Peyer's patch (tissue), 4 donors: Measurements from ENCODE around the gene BMP7. TPM values are rescaled to one million over a fixed set of nuclear protein-coding genes. Genes with fewer than 3 reads are reported as not detected.

Experiments used
- DNase-seq, 3 donors: peaks; one replicate each; pipeline ENCODE4 v3.0.0-alpha.2; 2017 to 2019
- H3K27ac ChIP-seq, 4 donors: fragments of 200-600 bp; sonication (generic); one replicate each; pipeline ENCODE4 v1.5.1; 2016 to 2019
- H3K27me3 ChIP-seq, 2 donors: fragments of 200-600 bp; sonication (generic); one replicate each; pipeline ENCODE4 v1.5.1; 2019
- H3K36me3 ChIP-seq, 3 donors: fragments of 200-600 bp; sonication (generic); one replicate each; pipeline ENCODE4 v1.5.1; 2016 to 2019
- H3K4me1 ChIP-seq, 4 donors: fragments of 200-600 bp; sonication (generic); one replicate each; pipeline ENCODE4 v1.5.1; 2016 to 2019
- H3K4me3 ChIP-seq, 4 donors: fragments of 200-600 bp; sonication (generic); 1 replicate in 3 of 4; 2 replicates in 1 of 4; pipeline ENCODE4 v1.5.1; 2016 to 2019; ENCODE audit warnings: mild to moderate bottlenecking in 1 of 4
- H3K9me3 ChIP-seq, 4 donors: fragments of 200-600 bp; sonication (generic); one replicate each; pipeline ENCODE4 v1.5.1; 2016 to 2019; ENCODE audit warnings: mild to moderate bottlenecking in 1 of 4
- CTCF ChIP-seq, 6 experiments: fragments of 450-650 bp in 4 of 6; fragments of 200-600 bp in 2 of 6; sonication (generic) in 1 of 6; IDR thresholded peaks; one replicate each; pipeline ENCODE4 v1.5.1; 2017 to 2019; ENCODE audit warnings: antibody characterized with exemption in 6 of 6, mild to moderate bottlenecking in 3 of 6, moderate library complexity in 1 of 6
- POLR2A ChIP-seq, 2 donors: fragments of 450-650 bp; IDR thresholded peaks; one replicate each; pipeline ENCODE4 v1.5.1; 2017; ENCODE audit warnings: antibody characterized with exemption in 2 of 2, mild to moderate bottlenecking in 2 of 2, moderate library complexity in 2 of 2
- total RNA-seq, 4 donors: library from RNA; depleted of rRNA; stranded (reverse); fragments of >200 nt; gene quantifications; one replicate each; pipeline ENCODE4 v1.1.0, GENCODE V29; 2016

Gene BMP7
- total RNA-seq, 4 donors from 2014 or later: 0.67 to 2.7 TPM; not detected in 2

- Histone ChIP-seq H3K4me1 (no peaks in the 10 kb centered on the region), H3K27me3 (no peaks in the 10 kb centered on the region), H3K36me3 (no peaks in the 10 kb centered on the region), H3K9me3 (no peaks in the 10 kb centered on the region), H3K4me3 (no peak overlapping the region), H3K27ac (no peak overlapping the region)
- TF ChIP-seq POLR2A (IDR thresholded peaks at IDR 0.05): no peak
- TF ChIP-seq CTCF (IDR thresholded peaks at IDR 0.05): no peak
- no peak for DNase-seq
Measured at GRCh38 chr20:57230247-57230646, 36.2 kb downstream of the BMP7 start.

GRCh38 chr20:57229490-57229889 is 37.0 kb downstream of the BMP7 start:
- Histone ChIP-seq H3K27ac (no peak overlapping the region), H3K27me3 (no peaks in the 10 kb centered on the region), H3K4me3 (no peak overlapping the region), H3K4me1 (no peaks in the 10 kb centered on the region), H3K9me3 (no peaks in the 10 kb centered on the region), H3K36me3 (no peaks in the 10 kb centered on the region)
- no peak for DNase-seq
- TF ChIP-seq POLR2A (IDR thresholded peaks at IDR 0.05) (no peak), CTCF (IDR thresholded peaks at IDR 0.05) (no peak)

- H3K4me3 ChIP-seq: no peak overlapping the region
- TF ChIP-seq POLR2A (IDR thresholded peaks at IDR 0.05) (no peak), CTCF (IDR thresholded peaks at IDR 0.05) (no peak)
- H3K27me3 ChIP-seq: no peaks in the 10 kb centered on the region
- no peak overlapping the region for H3K27ac ChIP-seq
- DNase-seq: no peak
- no peaks in the 10 kb centered on the region for H3K36me3 ChIP-seq
- H3K9me3 ChIP-seq: no peaks in the 10 kb centered on the region
- H3K4me1 ChIP-seq: no peaks in the 10 kb centered on the region
Measured at GRCh38 chr20:57225830-57226229, 40.6 kb downstream of the BMP7 start.

GRCh38 chr20:57225197-57225733 is 41.2 kb downstream of the BMP7 start:
- H3K9me3 ChIP-seq: no peaks in the 10 kb centered on the region
- DNase-seq: no peak
- H3K27ac ChIP-seq: no peak overlapping the region
- H3K4me1 ChIP-seq: no peaks in the 10 kb centered on the region
- no peaks in the 10 kb centered on the region for H3K27me3 ChIP-seq
- TF ChIP-seq CTCF (IDR thresholded peaks at IDR 0.05): no peak
- no peak for TF ChIP-seq POLR2A (IDR thresholded peaks at IDR 0.05)
- no peak overlapping the region for H3K4me3 ChIP-seq
- no peaks in the 10 kb centered on the region for H3K36me3 ChIP-seq

- no peak overlapping the region for H3K4me3 ChIP-seq
- no peaks in the 10 kb centered on the region for H3K36me3 ChIP-seq
- no peaks in the 10 kb centered on the region for H3K4me1 ChIP-seq
- no peak for DNase-seq
- no peaks in the 10 kb centered on the region for H3K27me3 ChIP-seq
- H3K27ac ChIP-seq: peak overlapping the region in 3 of 4 donors; percentile 5 to 38 (median 31)
- no peaks in the 10 kb centered on the region for H3K9me3 ChIP-seq
- TF ChIP-seq CTCF (IDR thresholded peaks at IDR 0.05) (no peak), POLR2A (IDR thresholded peaks at IDR 0.05) (no peak)
Measured at GRCh38 chr20:57224641-57225138, 41.8 kb downstream of the BMP7 start.
